ENCODE data around the gene COQ4.

The COQ4 gene

DNA sequence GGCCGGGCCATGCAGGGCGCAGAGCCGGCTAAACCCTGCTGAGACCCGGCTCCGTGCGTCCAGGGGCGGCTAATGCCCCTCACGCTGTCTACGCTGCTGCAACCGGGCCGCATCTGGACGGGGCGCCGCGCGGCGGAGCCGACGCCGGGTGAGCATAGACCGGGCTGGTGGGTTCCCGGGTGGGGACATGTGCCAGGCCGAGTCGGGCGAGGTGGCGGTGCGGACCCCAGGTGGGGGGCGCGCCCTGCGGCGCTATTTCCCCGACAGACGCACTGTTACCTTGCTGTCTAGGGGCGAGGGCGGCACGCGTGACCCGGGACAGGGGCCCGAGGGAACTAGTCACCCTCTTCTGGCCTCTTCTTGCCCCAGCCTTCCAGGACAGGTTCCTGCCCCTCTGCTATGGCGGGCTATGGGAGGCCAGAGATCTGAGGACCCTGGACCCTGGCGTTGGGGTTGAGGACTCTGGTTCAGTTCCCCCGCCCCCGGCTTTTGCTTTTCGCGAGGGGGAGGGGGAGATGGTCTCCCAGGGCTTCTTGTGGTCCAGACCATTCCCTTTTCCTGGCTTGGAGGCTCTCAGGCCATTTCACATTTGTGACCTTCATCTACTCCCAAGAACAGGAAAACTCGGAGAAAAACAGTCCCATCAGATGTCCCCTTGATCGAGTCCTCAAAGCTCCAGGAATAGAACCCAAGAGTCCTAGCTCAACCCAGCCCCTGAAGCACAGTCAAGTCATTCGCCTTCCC is 18.2 kb downstream of the COQ4 start:
- no peak for DNase-seq (ENCODE audit: low spot score)

DNA sequence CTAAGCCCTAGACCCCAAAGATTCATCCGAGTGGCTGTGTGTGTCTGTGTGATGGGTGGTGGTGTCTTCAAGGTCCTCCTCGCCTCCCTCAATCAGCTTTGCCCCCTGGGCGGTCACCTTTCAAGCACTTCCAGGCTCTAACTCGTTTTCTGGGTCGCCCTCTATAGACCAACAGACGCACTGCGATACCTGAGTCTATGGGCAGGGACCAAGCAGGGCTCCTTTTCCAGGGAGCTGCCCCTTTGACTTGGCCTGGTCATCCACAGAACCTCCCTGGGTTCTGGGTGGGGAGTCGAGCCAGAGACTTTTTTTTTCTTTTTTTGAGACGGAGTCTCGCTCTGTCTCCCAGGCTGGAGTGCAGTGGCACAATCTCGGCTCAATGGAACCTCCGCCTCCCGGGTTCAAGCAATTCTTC is 18.8 kb downstream of the COQ4 start:
- peak; percentile 80 for DNase-seq (ENCODE audit: low spot score)

DNA sequence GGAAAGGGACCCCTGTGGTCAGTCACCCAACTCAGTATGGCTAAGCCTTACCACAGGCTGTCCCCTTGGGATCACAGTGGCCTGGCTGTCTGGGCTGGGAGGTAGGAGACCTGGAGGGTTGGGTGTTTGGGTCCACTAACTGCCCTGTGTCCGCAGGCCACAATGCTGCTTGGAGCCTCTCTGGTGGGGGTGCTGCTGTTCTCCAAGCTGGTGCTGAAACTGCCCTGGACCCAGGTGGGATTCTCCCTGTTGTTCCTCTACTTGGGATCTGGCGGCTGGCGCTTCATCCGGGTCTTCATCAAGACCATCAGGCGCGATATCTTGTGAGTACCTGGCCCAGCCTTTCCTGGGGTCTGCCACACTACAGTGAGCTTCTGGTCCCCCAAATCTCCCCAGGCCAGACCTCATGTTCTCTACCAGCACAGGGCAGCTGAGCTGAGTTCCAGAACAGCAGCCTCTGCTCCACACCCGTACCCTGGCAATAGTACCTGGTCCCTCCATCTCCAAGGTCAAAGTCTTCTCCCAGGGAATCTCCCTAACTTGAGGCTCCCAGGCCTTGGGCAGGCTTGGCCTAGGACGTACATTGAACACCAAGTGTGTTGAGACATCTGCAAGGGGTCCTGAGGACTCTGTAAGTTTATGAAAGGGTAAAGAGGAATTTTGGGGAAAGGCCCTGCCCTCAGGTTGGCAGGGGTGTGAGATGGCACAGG is 20.5 kb downstream of the COQ4 start:
- no peak for DNase-seq (ENCODE audit: low spot score)

DNA sequence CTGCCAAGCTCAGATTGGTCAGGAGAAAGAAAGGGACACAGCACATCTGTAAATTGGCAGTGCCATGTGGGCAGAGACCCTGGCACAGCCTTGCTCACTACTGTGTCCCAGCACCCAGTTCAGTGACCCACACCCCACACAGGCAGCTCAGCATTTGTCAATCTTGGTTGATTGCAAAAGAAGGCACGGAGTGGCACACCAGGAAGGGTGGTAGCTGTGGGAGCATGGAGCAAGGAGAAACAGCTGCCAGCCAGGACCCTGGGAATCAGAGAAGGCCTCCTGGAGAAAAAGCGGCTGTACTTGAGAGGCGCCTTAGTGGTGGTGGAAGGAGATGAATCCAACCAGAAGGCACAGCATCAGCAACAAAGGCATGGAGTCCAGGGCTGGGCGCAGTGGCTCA is 21.2 kb downstream of the COQ4 start:
- DNase-seq (ENCODE audit: low spot score) = no peak

DNA sequence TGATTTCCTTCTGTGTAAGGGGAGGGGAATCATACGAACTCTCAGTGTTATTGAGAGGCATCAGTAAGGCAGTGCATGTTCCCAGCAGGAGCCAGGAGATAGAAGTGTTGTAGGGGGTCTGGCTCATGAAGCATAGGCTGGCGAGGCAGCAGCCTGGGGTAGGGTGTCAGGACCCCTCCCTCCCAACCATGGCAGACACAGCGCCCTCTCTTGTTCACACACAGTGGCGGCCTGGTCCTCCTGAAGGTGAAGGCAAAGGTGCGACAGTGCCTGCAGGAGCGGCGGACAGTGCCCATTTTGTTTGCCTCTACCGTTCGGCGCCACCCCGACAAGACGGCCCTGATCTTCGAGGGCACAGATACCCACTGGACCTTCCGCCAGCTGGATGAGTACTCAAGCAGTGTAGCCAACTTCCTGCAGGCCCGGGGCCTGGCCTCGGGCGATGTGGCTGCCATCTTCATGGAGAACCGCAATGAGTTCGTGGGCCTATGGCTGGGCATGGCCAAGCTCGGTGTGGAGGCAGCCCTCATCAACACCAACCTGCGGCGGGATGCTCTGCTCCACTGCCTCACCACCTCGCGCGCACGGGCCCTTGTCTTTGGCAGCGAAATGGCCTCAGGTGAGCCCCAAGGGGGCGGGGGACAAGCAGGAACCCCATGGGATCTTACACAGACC is 22.4 kb downstream of the COQ4 start:
- no peak for DNase-seq (ENCODE audit: low spot score)

- no peak for DNase-seq (ENCODE audit: low spot score)
These were observed 26.5 kb downstream of the COQ4 start for GRCh38 chr9:128349125-128349524.

- DNase-seq (ENCODE audit: low spot score) = no peak
These were observed 27.1 kb downstream of the COQ4 start for GRCh38 chr9:128349772-128350171.

- DNase-seq (ENCODE audit: low spot score) = no peak
These were observed 32.8 kb downstream of the COQ4 start for GRCh38 chr9:128355451-128355850.

- DNase-seq (ENCODE audit: low spot score) = no peak
These were observed 35.5 kb downstream of the COQ4 start for GRCh38 chr9:128358090-128358489.

DNA sequence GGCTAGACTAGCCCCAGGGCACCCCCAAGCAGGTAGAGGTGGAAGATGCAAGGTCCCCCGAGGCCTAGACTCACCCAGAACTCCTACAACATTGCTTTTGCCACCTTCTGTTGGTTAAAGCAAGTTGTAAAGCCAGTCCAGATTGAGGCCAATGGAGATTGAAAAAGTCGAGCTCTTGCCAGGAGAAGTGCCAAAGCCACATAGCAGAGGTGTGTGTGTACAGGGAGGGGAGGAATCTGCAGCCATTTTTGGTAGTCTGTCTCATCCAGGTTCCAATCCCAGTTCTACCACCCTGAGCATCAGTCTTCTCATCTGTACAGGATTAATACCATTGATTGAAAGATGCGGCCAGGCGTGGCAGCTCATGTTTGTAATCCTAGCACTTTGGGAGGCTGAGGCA is 36.2 kb downstream of the COQ4 start:
- no peak for DNase-seq (ENCODE audit: low spot score)

GRCh38 chr9:128360826-128361225 is 38.2 kb downstream of the COQ4 start:
- DNase-seq (ENCODE audit: low spot score) = no peak

DNA sequence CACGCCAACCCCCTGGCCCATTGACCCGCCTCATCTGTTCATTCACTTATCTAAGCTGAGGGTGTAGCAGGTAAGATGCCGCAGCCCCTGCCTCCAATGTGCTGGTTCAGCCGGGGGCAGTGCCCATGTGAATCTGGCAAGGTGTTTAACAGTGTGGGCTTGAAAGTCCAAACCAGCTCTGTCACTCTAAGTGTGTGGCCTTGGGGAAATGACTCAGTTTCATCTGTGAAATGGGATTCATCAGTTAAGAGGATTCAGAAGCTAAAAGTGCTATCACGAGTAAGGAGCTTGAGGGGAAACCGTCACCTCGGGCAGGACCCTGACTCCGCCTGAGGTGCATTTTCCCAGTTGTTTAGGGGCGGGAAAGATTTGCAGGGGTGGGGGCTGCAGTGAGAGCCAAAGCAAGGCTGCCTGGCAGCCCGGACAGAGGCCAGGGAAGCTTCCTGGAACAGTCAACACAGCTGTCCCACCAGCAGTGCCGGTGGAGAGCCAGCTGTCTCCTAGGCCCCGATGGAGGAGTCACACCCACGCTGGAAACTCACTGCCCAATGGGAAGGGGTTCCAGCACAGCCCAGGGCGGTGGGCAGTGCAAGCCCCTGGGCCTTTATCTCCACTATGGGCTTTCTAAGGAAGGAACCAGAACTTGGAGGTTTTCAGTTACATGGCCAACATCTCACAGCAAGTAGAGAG is 38.8 kb downstream of the COQ4 start:
- DNase-seq (ENCODE audit: low spot score) = no peak

DNA sequence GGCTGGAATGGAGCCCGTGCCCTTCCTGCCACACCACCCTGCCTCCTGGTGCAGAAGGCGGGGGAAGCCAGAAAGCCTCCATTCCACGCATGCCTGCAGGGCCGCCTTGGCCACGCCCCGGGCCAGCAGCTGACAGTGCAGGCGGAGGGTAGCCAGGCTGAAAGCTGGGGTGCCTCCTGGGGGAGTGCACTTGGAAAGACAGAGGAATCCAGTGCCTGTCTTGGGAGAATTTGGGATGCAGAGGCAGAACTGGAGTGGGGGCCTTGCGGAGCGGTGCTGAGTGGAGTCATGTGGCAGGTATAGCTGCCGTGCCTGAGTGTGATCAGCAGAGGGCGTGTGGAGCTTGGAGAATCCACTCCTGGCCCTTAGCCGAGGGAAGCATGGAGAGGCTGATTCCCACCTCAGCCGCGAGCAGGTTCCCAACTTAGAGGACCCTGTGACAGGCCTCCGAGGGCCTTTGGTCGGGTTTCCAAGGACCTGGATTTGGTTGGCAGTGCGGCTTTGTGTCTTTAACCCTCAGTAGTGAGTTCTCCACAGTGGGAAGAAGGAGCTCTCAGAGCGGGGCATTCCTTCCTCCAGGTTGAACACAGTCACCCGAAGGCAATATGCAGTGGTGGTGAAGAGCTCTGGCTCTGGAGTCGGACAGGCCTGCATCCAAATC is 39.5 kb downstream of the COQ4 start:
- peak; percentile 76 for DNase-seq (ENCODE audit: low spot score)

- no peak for DNase-seq (ENCODE audit: low spot score)
These were observed 40.1 kb downstream of the COQ4 start for GRCh38 chr9:128362774-128363173.

DNA sequence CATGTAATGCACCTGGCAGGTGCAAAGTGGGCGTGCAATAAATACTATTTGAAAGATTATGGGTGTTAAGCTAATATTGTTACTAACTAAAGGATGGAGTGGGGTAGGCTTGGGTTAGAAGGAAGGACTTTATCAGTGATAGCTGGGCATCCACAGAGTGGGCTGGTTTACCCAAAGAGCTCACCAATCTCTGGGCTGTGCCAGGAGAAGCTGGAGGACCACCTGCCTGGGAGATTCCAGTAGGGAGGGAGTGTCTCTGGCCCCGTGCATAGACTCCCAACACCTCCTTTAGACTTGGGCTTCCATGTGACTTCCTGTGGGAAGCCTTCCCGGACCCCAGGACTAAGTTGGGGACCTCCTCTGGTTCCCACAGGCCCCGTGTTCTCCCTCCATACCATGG is 42.9 kb downstream of the COQ4 start:
- no peak for DNase-seq (ENCODE audit: low spot score)

- no peak for DNase-seq (ENCODE audit: low spot score)
These were observed 46.5 kb downstream of the COQ4 start for GRCh38 chr9:128369024-128369706.

DNA sequence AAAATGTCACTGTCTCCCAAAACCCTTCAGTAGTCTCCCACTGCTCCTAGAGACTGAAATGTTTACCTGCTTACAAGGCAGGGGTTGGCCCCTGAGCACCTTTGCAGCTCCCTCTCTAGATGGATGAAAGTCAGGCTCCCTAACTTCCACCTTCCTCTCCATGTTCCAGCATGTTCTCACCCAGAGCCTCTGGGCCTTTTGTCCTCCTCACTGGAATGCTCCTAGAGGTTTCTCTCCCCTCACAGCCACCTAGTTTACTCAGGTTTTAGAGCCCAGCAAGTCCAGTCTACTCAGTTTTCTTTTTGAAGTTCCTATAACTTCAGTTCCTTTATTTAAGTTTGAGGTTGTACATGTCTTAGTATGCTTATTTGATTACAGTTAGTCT is 47.7 kb downstream of the COQ4 start:
- no peak for DNase-seq (ENCODE audit: low spot score)

GRCh38 chr9:128370752-128371629 is 48.4 kb downstream of the COQ4 start, which contains the start of gene URM1:
TSS of gene URM1 (plus strand) at chr9:128371374. CDS start at chr9:128371381, 7 bp downstream.
- peak; percentile 96 for DNase-seq (ENCODE audit: low spot score)

DNA sequence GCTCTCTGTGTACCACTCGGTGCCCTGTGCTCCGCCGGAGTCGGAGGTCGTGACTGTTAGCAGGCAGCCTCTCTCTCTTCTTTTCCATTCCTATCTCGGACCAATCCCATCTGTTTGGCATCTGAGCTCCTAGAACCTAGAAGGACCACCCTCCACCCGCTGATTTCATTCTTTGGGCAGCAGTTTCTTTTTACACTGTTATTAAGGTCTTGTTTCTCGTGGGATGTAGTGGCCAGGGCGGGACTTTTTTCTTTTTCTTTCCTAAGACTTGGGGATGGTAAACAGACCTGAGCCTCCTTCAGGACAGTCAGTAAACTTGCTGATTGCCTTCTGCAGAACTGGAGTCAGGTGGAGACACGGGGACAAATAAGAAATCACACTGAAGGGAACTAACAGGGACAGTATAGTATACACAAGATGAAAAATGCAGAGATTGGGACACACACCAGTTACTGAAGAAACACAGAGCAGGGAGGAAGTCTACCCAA is 49.0 kb downstream of the COQ4 start:
- DNase-seq (ENCODE audit: low spot score) = no peak

DNA sequence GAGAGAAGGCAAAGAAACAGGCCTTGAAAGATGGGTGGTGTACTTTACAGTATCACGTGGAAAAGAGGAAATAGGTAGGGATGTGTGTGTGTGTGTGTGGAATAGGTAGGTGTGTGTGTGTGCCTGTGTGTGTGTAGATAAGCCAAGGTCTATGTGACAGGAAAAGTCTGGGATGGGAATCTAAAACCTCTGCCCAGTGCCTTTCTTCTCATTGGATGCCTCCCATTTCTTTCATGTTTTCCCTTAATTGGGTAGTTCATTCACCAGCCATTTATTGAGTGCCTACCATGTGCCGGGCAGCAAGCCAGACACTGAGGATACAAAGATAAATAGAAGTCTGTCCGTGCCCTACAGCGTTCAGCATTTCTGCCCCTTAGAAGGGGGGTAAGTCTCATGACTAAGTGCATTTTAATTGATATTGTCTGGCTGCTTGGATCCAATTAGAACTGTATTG is 49.6 kb downstream of the COQ4 start:
- no peak for DNase-seq (ENCODE audit: low spot score)
